IPS-18c (cell line): ENCODE results near the gene DPH2.

Source experiments
- H3K4me3 ChIP-seq: 2 replicates; pipeline ENCODE4 v1.7.0; 2013; ENCODE audit warnings: low read depth, mild to moderate bottlenecking, low read length, moderate library complexity; ENCODE audit not compliant: insufficient read depth
- H3K9me3 ChIP-seq: one replicate; pipeline ENCODE4 v1.6.1; 2013; ENCODE audit warnings: mild to moderate bottlenecking, low read length, moderate library complexity; ENCODE audit not compliant: control insufficient read depth, insufficient read depth

DPH2 gene

GRCh38 chr1:43987159-43987902, 17.5 kb downstream of the DPH2 start:
- no peaks in the 10 kb centered on the region for H3K9me3 ChIP-seq
- no peak overlapping the region for H3K4me3 ChIP-seq

- peak overlapping the region; percentile 77 for H3K4me3 ChIP-seq
Measured at GRCh38 chr1:43990271-43991199, 20.7 kb downstream of the DPH2 start.

GRCh38 chr1:43991200-43991475, 21.3 kb downstream of the DPH2 start:
- Histone ChIP-seq H3K9me3 (no peaks in the 10 kb centered on the region), H3K4me3 (peak overlapping the region; percentile 77)

More at GRCh38 chr1:43990271-43991199, 20.7 kb downstream of the DPH2 start:
- H3K9me3 ChIP-seq = no peaks in the 10 kb centered on the region

GRCh38 chr1:43991476-43992231, 21.8 kb downstream of the DPH2 start, which contains the start of gene CCDC24:
TSS of gene CCDC24 (plus strand) at chr1:43991599. CDS start at chr1:43991879, 280 bp downstream.
- Histone ChIP-seq H3K4me3 (peak within 1 kb of the TSS; percentile 77), H3K9me3 (no peaks in the 10 kb centered on the region)

- Histone ChIP-seq H3K4me3 (peak overlapping the region; percentile 77), H3K9me3 (no peaks in the 10 kb centered on the region)
Measured at GRCh38 chr1:43992232-43992995, 22.6 kb downstream of the DPH2 start.

- Histone ChIP-seq H3K4me3 (no peak overlapping the region), H3K9me3 (no peaks in the 10 kb centered on the region)
Measured at GRCh38 chr1:43993206-43993914, 23.6 kb downstream of the DPH2 start.

GRCh38 chr1:43994071-43994470, 24.3 kb downstream of the DPH2 start:
- no peaks in the 10 kb centered on the region for H3K9me3 ChIP-seq

GRCh38 chr1:43994794-43995790, 25.3 kb downstream of the DPH2 start:
- Histone ChIP-seq H3K9me3 (no peaks in the 10 kb centered on the region), H3K4me3 (no peak overlapping the region)

More at GRCh38 chr1:43994071-43994470, 24.3 kb downstream of the DPH2 start:
- no peak overlapping the region for H3K4me3 ChIP-seq

GRCh38 chr1:43995984-43996732, 26.3 kb downstream of the DPH2 start:
- no peak overlapping the region for H3K4me3 ChIP-seq
- H3K9me3 ChIP-seq = no peaks in the 10 kb centered on the region

- no peaks in the 10 kb centered on the region for H3K9me3 ChIP-seq
- no peak overlapping the region for H3K4me3 ChIP-seq
Measured at GRCh38 chr1:43996733-43997115, 26.9 kb downstream of the DPH2 start.

GRCh38 chr1:43997295-43997999, 27.6 kb downstream of the DPH2 start:
- no peak overlapping the region for H3K4me3 ChIP-seq
- H3K9me3 ChIP-seq = no peaks in the 10 kb centered on the region

GRCh38 chr1:43998000-43998378, 28.2 kb downstream of the DPH2 start:
- no peak overlapping the region for H3K4me3 ChIP-seq
- no peaks in the 10 kb centered on the region for H3K9me3 ChIP-seq

GRCh38 chr1:43999455-43999854, 29.6 kb downstream of the DPH2 start:
- no peak overlapping the region for H3K4me3 ChIP-seq
- no peaks in the 10 kb centered on the region for H3K9me3 ChIP-seq

- H3K4me3 ChIP-seq = no peak overlapping the region
- no peaks in the 10 kb centered on the region for H3K9me3 ChIP-seq
Measured at GRCh38 chr1:44000122-44000665, 30.4 kb downstream of the DPH2 start.
